ENCODE results near the gene OR6X1. TPM values are rescaled to one million over a fixed set of nuclear protein-coding genes. Genes with fewer than 3 reads are reported as not detected.
"Not testable (repeated sequence)": the region's sequence is repeated elsewhere in the genome, so short reads cannot be mapped to it uniquely, and the experiment has no call there.

The OR6X1 gene
- total RNA-seq, 1 experiment from 2014 or later = not detected

DNA sequence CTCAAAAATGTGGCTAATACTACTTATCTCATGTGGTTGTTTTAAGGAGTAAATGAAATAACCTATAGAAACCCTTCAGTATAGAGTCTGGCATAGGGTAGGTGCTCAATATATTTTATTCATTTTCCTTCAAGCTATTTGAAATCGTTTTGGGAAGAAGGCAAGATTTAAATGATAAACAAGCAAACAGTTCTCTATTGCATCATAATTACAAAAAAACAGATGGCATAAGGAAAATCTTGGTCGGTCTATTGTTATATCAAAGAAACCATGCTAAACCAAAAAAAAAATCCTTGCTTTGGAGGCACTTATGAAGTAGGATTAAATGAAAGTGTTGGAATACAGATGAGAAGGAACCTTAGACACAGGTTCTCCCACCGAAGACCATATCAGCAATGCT lies 17.5 kb downstream of the OR6X1 start:
- Histone ChIP-seq H3K79me2 (ENCODE audit: low read length) (peaks cover 62% of the 10 kb centered on the region), H3K4me1 (ENCODE audit: low read length) (peaks cover 11% of the 10 kb centered on the region), H3K27ac (ENCODE audit: low read length) (no peak overlapping the region), H4K20me1 (ENCODE audit: insufficient read depth, low read depth, low read length) (no peaks in the 10 kb centered on the region; the same call in 1 of the 2 replicates), H3K27me3 (ENCODE audit: low read length) (no peaks in the 10 kb centered on the region), H3K9me2 (replicated peaks; ENCODE audit: insufficient read depth, low read length) (no peaks in the 10 kb centered on the region), H3K4me2 (ENCODE audit: low read depth, low read length, poor library complexity, severe bottlenecking) (no peak overlapping the region), H3K4me3 (ENCODE audit: low read length) (no peak overlapping the region), H3K9ac (ENCODE audit: low read length) (no peak overlapping the region), H3K36me3 (ENCODE audit: insufficient read depth, low read length) (peaks cover 5% of the 10 kb centered on the region; the same call in 1 of the 2 replicates), H2AFZ (ENCODE audit: low read length) (no peak overlapping the region), H3K9me3 (ENCODE audit: low read length) (no peaks in the 10 kb centered on the region)
- no peak for DNase-seq

DNA sequence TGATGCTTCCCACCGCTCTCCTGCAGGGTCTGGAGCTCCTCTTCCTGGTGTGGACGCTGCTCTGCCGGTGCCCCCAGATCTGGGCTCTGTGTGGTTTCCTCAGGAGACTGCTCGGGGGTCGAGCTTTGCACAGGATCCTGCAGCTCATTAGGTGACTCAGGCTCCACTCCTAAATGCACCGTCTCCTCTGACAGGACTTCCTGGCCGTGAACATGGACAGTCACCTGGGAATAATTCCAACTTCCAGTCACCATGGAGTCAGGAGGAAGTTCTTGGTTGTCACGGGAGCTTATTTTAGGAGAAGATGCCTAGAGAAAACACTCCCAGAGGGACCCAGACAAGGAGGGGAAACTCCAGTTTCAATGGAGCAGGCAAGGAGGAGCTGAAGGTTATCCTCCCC lies 24.7 kb downstream of the OR6X1 start:
- no peak overlapping the region for H3K4me3 ChIP-seq (ENCODE audit: low read length)
- H4K20me1 ChIP-seq (ENCODE audit: insufficient read depth, low read depth, low read length) = no peaks in the 10 kb centered on the region
- H3K4me1 ChIP-seq (ENCODE audit: low read length) = no peaks in the 10 kb centered on the region
- H3K9ac ChIP-seq (ENCODE audit: low read length) = no peak overlapping the region
- no peaks in the 10 kb centered on the region for H3K9me3 ChIP-seq (ENCODE audit: low read length)
- no peak overlapping the region for H3K27ac ChIP-seq (ENCODE audit: low read length)
- H3K4me2 ChIP-seq (ENCODE audit: low read depth, low read length, poor library complexity, severe bottlenecking) = no peak overlapping the region
- H3K27me3 ChIP-seq (ENCODE audit: low read length) = no peaks in the 10 kb centered on the region
- H2AFZ ChIP-seq (ENCODE audit: low read length) = no peak overlapping the region
- H3K36me3 ChIP-seq (ENCODE audit: insufficient read depth, low read length) = peaks cover 13% of the 10 kb centered on the region
- H3K9me2 ChIP-seq (replicated peaks; ENCODE audit: insufficient read depth, low read length) = no peaks in the 10 kb centered on the region
- H3K79me2 ChIP-seq (ENCODE audit: low read length) = peaks cover under 1% of the 10 kb centered on the region; the same call in 1 of the 2 replicates
- no peak for DNase-seq

DNA sequence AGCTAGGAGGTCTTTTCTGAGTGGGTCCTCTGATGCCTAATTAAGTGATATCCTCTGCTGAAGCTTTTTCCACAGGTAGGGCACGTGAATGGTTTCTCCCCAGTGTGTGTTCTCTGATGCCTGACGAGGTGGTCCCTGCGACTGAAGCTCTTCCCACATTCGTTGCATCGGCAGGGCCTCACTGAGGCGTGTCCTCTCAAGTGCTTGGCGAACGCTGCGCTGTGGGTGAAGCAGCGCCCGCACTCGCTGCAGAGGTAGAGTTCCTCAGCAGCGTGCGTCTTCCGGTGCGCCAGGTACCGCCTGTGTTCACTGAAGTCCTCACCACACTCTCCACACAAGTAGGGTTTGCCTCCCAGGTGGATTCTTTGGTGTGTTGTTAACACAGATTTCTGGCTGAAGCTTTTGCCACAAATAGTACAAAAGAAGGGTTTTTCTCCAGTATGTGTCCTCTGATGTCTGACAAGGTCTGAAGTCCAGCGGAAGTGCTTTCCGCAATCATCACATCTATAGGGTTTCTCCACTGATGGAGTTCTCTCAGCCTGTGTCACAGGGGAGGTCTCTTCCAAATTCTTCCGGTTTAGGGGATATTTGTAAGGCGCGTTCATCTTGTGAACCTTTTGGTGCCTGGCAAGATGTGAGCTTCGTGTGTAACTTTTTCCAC lies 28.2 kb downstream of the OR6X1 start:
- Histone ChIP-seq H3K9ac (ENCODE audit: low read length) (no peak overlapping the region), H3K4me2 (ENCODE audit: low read depth, low read length, poor library complexity, severe bottlenecking) (no peak overlapping the region), H3K9me3 (ENCODE audit: low read length) (no peaks in the 10 kb centered on the region), H3K4me1 (ENCODE audit: low read length) (no peaks in the 10 kb centered on the region), H3K27ac (ENCODE audit: low read length) (no peak overlapping the region), H4K20me1 (ENCODE audit: insufficient read depth, low read depth, low read length) (no peaks in the 10 kb centered on the region), H2AFZ (ENCODE audit: low read length) (no peak overlapping the region), H3K27me3 (ENCODE audit: low read length) (no peaks in the 10 kb centered on the region), H3K79me2 (ENCODE audit: low read length) (no peaks in the 10 kb centered on the region), H3K9me2 (replicated peaks; ENCODE audit: insufficient read depth, low read length) (no peaks in the 10 kb centered on the region), H3K4me3 (ENCODE audit: low read length) (no peak overlapping the region), H3K36me3 (ENCODE audit: insufficient read depth, low read length) (peaks cover 13% of the 10 kb centered on the region)
- DNase-seq = no peak

DNA sequence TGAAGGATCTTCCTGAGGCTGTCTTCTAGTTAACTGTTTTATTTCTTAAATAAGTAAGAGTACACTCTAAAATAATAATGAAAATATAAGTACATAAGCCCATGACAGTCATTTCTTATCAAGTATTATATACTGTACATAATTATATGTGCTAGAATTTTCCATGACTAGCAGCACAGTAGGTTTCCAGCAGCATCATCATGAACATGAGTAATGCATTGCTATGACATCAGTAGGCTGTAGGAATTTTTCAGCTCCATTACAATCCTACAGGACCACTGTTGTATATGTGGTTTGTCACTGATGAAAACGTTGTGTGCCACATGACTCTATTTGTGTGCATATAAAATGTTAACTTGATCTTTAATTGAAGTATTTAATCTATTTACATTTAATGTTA lies 34.9 kb downstream of the OR6X1 start:
- Histone ChIP-seq H3K27me3 (ENCODE audit: low read length) (no peaks in the 10 kb centered on the region), H3K9me2 (replicated peaks; ENCODE audit: insufficient read depth, low read length) (no peaks in the 10 kb centered on the region), H4K20me1 (ENCODE audit: insufficient read depth, low read depth, low read length) (no peaks in the 10 kb centered on the region), H3K4me3 (ENCODE audit: low read length) (no peak overlapping the region), H3K9me3 (ENCODE audit: low read length) (no peaks in the 10 kb centered on the region), H2AFZ (ENCODE audit: low read length) (no peak overlapping the region), H3K36me3 (ENCODE audit: insufficient read depth, low read length) (no peaks in the 10 kb centered on the region), H3K9ac (ENCODE audit: low read length) (no peak overlapping the region), H3K27ac (ENCODE audit: low read length) (no peak overlapping the region), H3K4me2 (ENCODE audit: low read depth, low read length, poor library complexity, severe bottlenecking) (no peak overlapping the region), H3K4me1 (ENCODE audit: low read length) (no peaks in the 10 kb centered on the region), H3K79me2 (ENCODE audit: low read length) (no peaks in the 10 kb centered on the region)
- no peak for DNase-seq

DNA sequence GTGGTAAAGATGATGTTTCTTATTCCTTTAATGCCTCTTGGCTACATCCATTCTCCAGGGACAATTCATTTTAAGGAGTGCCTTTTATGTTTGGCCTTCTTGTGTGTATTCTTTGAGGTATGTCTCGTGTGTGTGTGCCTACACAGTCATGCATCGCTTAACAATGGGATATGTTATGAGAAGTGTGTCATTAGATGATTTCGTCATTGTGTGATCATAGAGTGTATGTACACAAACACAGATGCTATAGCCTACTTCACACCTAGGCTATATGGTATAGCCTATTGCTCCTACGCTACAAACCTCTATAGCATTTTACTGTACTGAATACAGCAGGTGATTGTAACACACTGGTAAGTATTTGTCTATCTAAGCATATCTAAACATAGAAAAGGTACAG lies 35.8 kb downstream of the OR6X1 start:
- no peak for DNase-seq
- Histone ChIP-seq H3K9ac (ENCODE audit: low read length) (no peak overlapping the region), H4K20me1 (ENCODE audit: insufficient read depth, low read depth, low read length) (no peaks in the 10 kb centered on the region), H3K9me2 (replicated peaks; ENCODE audit: insufficient read depth, low read length) (no peaks in the 10 kb centered on the region), H3K9me3 (ENCODE audit: low read length) (no peaks in the 10 kb centered on the region), H3K79me2 (ENCODE audit: low read length) (no peaks in the 10 kb centered on the region), H3K4me2 (ENCODE audit: low read depth, low read length, poor library complexity, severe bottlenecking) (no peak overlapping the region), H3K36me3 (ENCODE audit: insufficient read depth, low read length) (no peaks in the 10 kb centered on the region), H3K27me3 (ENCODE audit: low read length) (no peaks in the 10 kb centered on the region), H2AFZ (ENCODE audit: low read length) (no peak overlapping the region), H3K4me1 (ENCODE audit: low read length) (no peaks in the 10 kb centered on the region), H3K27ac (ENCODE audit: low read length) (no peak overlapping the region), H3K4me3 (ENCODE audit: low read length) (no peak overlapping the region)

DNA sequence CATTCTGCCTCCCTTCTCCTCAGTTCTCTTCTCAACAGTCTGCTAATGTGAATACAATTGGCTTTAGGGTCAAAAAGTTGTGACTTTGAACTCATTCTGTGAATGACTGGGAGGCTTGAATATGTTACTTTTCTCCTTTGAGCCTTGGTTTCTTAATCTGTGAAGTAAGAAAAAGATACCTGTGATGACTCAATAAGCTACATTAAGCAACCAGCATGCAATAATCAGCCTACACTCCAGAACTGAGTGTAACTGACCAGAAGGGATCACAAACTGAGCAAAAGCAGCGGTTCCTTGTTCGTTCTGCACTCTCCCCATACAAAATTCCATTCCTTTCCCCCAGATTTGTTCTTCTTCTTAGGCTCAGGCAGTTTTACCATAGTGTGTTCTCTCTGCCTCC lies 36.3 kb downstream of the OR6X1 start:
- Histone ChIP-seq H3K9ac (ENCODE audit: low read length) (no peak overlapping the region), H3K9me2 (replicated peaks; ENCODE audit: insufficient read depth, low read length) (no peaks in the 10 kb centered on the region), H2AFZ (ENCODE audit: low read length) (no peak overlapping the region), H3K4me2 (ENCODE audit: low read depth, low read length, poor library complexity, severe bottlenecking) (no peak overlapping the region), H3K36me3 (ENCODE audit: insufficient read depth, low read length) (no peaks in the 10 kb centered on the region), H3K27ac (ENCODE audit: low read length) (no peak overlapping the region), H3K4me3 (ENCODE audit: low read length) (no peak overlapping the region), H3K79me2 (ENCODE audit: low read length) (no peaks in the 10 kb centered on the region), H4K20me1 (ENCODE audit: insufficient read depth, low read depth, low read length) (no peaks in the 10 kb centered on the region), H3K4me1 (ENCODE audit: low read length) (no peaks in the 10 kb centered on the region), H3K27me3 (ENCODE audit: low read length) (no peaks in the 10 kb centered on the region), H3K9me3 (ENCODE audit: low read length) (no peaks in the 10 kb centered on the region)
- no peak for DNase-seq

DNA sequence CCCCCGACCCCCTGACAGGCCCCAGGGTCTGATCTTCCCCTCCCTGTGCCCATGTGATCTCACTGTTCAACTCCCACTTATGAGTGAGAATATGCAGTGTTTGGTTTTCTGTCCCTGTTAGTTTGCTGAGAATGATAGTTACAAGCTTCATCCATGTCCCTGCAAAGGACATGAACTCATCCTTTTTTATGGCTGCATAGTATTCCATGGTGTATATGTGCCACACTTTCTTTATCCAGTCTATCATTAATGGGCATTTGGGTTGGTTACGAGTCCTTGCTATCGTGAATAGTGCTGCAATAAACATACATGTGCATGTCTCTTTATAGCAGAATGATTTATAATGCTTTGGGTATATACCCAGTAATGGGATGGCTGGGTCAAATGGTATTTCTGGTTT lies 41.7 kb downstream of the OR6X1 start:
- not testable (repeated sequence) for H3K9me3 ChIP-seq (ENCODE audit: low read length); H3K9ac ChIP-seq (ENCODE audit: low read length); H4K20me1 ChIP-seq (ENCODE audit: insufficient read depth, low read depth, low read length); H2AFZ ChIP-seq (ENCODE audit: low read length); H3K4me2 ChIP-seq (ENCODE audit: low read depth, low read length, poor library complexity, severe bottlenecking); H3K27me3 ChIP-seq (ENCODE audit: low read length); H3K4me3 ChIP-seq (ENCODE audit: low read length); H3K9me2 ChIP-seq (replicated peaks; ENCODE audit: insufficient read depth, low read length); H3K36me3 ChIP-seq (ENCODE audit: insufficient read depth, low read length); DNase-seq; H3K4me1 ChIP-seq (ENCODE audit: low read length); H3K27ac ChIP-seq (ENCODE audit: low read length); H3K79me2 ChIP-seq (ENCODE audit: low read length)

DNA sequence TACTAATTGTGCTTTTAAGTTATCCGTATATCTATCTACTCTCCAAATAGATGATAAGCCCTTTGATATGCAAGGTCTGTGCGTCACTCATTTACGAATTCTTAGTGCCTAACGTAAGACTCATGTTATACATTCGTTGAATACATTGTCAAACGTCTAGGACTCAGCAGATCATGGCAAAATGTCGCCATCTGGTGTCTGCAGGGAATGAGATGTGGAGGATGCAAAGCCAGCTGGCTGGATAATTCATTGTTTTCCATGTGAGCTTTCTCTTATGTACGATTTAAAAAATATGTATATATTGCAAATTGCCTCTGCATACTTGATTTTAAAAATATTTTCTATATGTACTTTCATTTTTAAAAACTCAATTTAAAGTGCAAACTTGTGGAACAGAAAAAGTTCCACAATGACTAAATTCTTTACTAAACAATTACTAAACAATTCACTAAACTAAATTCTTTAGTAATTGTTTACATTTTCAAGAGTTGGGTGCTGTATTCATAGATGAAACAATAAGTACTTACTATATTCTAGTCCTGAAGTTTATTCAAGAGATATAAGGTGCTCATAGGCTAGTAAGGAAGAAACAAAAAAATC lies 46.6 kb downstream of the OR6X1 start:
- Histone ChIP-seq H3K36me3 (ENCODE audit: insufficient read depth, low read length) (no peaks in the 10 kb centered on the region), H3K27me3 (ENCODE audit: low read length) (no peaks in the 10 kb centered on the region), H3K79me2 (ENCODE audit: low read length) (no peaks in the 10 kb centered on the region), H4K20me1 (ENCODE audit: insufficient read depth, low read depth, low read length) (no peaks in the 10 kb centered on the region), H3K4me3 (ENCODE audit: low read length) (no peak overlapping the region), H3K9me3 (ENCODE audit: low read length) (no peaks in the 10 kb centered on the region), H3K4me1 (ENCODE audit: low read length) (no peaks in the 10 kb centered on the region; the same call in 1 of the 2 replicates), H3K4me2 (ENCODE audit: low read depth, low read length, poor library complexity, severe bottlenecking) (no peak overlapping the region), H3K9ac (ENCODE audit: low read length) (no peak overlapping the region), H3K27ac (ENCODE audit: low read length) (no peak overlapping the region), H2AFZ (ENCODE audit: low read length) (no peak overlapping the region), H3K9me2 (replicated peaks; ENCODE audit: insufficient read depth, low read length) (no peaks in the 10 kb centered on the region)
- peak; percentile 82 for DNase-seq

Measured in Karpas-422 (cell line).